Liver (tissue), 9 donors: ENCODE data around the gene C19orf25. TPM values are rescaled to one million over a fixed set of nuclear protein-coding genes. Genes with fewer than 3 reads are reported as not detected.
A peak's percentile ranks its signal among the peaks of the same experiment; 100 is the strongest.

Experiments used
- DNase-seq: peaks from one replicate; pipeline ENCODE4 v3.0.0-alpha.2; 2017; ENCODE audit warnings: low spot score
- H3K27ac ChIP-seq, 2 donors: one replicate each; pipeline ENCODE4 v1.7.0; 2013; ENCODE audit warnings: inconsistent platforms in 2 of 2, low read length in 2 of 2, control low read depth in 1 of 2, low read depth in 1 of 2, mild to moderate bottlenecking in 1 of 2
- H3K27me3 ChIP-seq, 4 donors: one replicate each; pipeline versions ENCODE4 v1.6.1 to v1.7.0; 2013; ENCODE audit warnings: low read length in 3 of 4, inconsistent platforms in 1 of 4, mild to moderate bottlenecking in 1 of 4, moderate library complexity in 1 of 4; ENCODE audit not compliant: control insufficient read depth in 4 of 4, insufficient read depth in 4 of 4
- H3K36me3 ChIP-seq, 4 donors: one replicate each; pipeline versions ENCODE4 v1.6.1 to v1.7.0; 2013; ENCODE audit warnings: low read length in 3 of 4, mild to moderate bottlenecking in 3 of 4, low read depth in 1 of 4, moderate library complexity in 1 of 4; ENCODE audit not compliant: control insufficient read depth in 4 of 4, insufficient read depth in 3 of 4
- H3K4me1 ChIP-seq, 4 donors: one replicate each; pipeline versions ENCODE4 v1.6.1 to v1.7.0; 2013; ENCODE audit warnings: low read length in 3 of 4, mild to moderate bottlenecking in 3 of 4, moderate library complexity in 1 of 4; ENCODE audit not compliant: control insufficient read depth in 4 of 4, insufficient read depth in 4 of 4
- H3K4me3 ChIP-seq, 3 donors: one replicate each; pipeline versions ENCODE4 v1.6.1 to v1.7.0; 2013; ENCODE audit warnings: low read length in 3 of 3, control low read depth in 1 of 3, low read depth in 1 of 3, mild to moderate bottlenecking in 1 of 3
- H3K9ac ChIP-seq, 2 donors: one replicate each; pipeline ENCODE4 v1.7.0; 2013; ENCODE audit warnings: low read length in 2 of 2, mild to moderate bottlenecking in 2 of 2, moderate library complexity in 2 of 2, control low read depth in 1 of 2, low read depth in 1 of 2
- H3K9me3 ChIP-seq, 4 donors: one replicate each; pipeline versions ENCODE4 v1.6.1 to v1.7.0; 2013; ENCODE audit warnings: low read length in 3 of 4; ENCODE audit not compliant: control insufficient read depth in 4 of 4
- CTCF ChIP-seq: fragments of 150-350 bp; IDR thresholded peaks from 2 replicates; pipeline ENCODE4 v1.5.1; 2017; ENCODE audit warnings: improper control_type of control experiment, low read depth, low read length; ENCODE audit not compliant: missing input control
- EGR1 ChIP-seq, 2 donors: IDR thresholded peaks; 2 replicates each; pipeline ENCODE4 v1.6.1; 2016 to 2018; ENCODE audit warnings: antibody characterized with exemption in 2 of 2, low read depth in 2 of 2
- FOXA1 ChIP-seq: IDR thresholded peaks from 2 replicates; pipeline ENCODE4 v1.6.1; 2016; ENCODE audit warnings: antibody characterized with exemption
- FOXA2 ChIP-seq: IDR thresholded peaks from 2 replicates; pipeline ENCODE4 v1.6.1; 2016; ENCODE audit warnings: antibody characterized with exemption
- GABPA ChIP-seq, 2 donors: IDR thresholded peaks in 1 of 2; conservative IDR thresholded peaks in 1 of 2; 2 replicates each; pipeline ENCODE4 v1.6.1; 2016; ENCODE audit warnings: antibody characterized with exemption in 2 of 2, mild to moderate bottlenecking in 1 of 2, moderate library complexity in 1 of 2
- HNF4A ChIP-seq, 2 donors: conservative IDR thresholded peaks; 2 replicates each; pipeline ENCODE4 v1.6.1; 2016; ENCODE audit warnings: antibody characterized with exemption in 2 of 2, mild to moderate bottlenecking in 2 of 2
- HNF4G ChIP-seq: IDR thresholded peaks from 2 replicates; pipeline ENCODE4 v1.6.1; 2016; ENCODE audit warnings: antibody characterized with exemption
- JUND ChIP-seq, 2 donors: IDR thresholded peaks; 2 replicates each; pipeline ENCODE4 v1.6.1; 2016; ENCODE audit warnings: antibody characterized with exemption in 2 of 2
- NR2F2 ChIP-seq: IDR thresholded peaks from 2 replicates; pipeline ENCODE4 v1.6.1; 2016; ENCODE audit warnings: antibody characterized with exemption
- RAD21 ChIP-seq, 2 donors: IDR thresholded peaks; 2 replicates each; pipeline ENCODE4 v1.6.1; 2016; ENCODE audit warnings: antibody characterized with exemption in 2 of 2, mild to moderate bottlenecking in 2 of 2
- RXRA ChIP-seq, 2 donors: IDR thresholded peaks; 2 replicates each; pipeline ENCODE4 v1.6.1; 2017 to 2018; ENCODE audit warnings: antibody characterized with exemption in 2 of 2, mild to moderate bottlenecking in 1 of 2
- SP1 ChIP-seq: IDR thresholded peaks from 2 replicates; pipeline ENCODE4 v1.6.1; 2018; ENCODE audit warnings: antibody characterized with exemption, mild to moderate bottlenecking
- TAF1 ChIP-seq: conservative IDR thresholded peaks from 2 replicates; pipeline ENCODE4 v1.6.1; 2016; ENCODE audit warnings: antibody characterized with exemption, mild to moderate bottlenecking
- YY1 ChIP-seq: IDR thresholded peaks from 2 replicates; pipeline ENCODE4 v1.6.1; 2016; ENCODE audit warnings: antibody characterized with exemption, mild to moderate bottlenecking
- ZBTB33 ChIP-seq: IDR thresholded peaks from 2 replicates; pipeline ENCODE4 v1.6.1; 2016; ENCODE audit warnings: antibody characterized with exemption
- WGBS: extraction: QIAGEN DNeasy Blood & Tissue Kit; methylation state at CpG from one replicate; pipeline ENCODE4 v1.1.7; 2013; 5-methylcytosine and 5-hydroxymethylcytosine counted together
- polyA plus RNA-seq, 2 donors: library from polyadenylated mRNA; stranded (reverse) in 1 of 2; unstranded in 1 of 2; fragments of 200-250 nt in 1 of 2; fragments of >200 nt in 1 of 2; fragmentation: Nextera tagmentation in 1 of 2; extraction: Ambion mirVana in 1 of 2; gene quantifications; one replicate each; pipeline versions ENCODE4 v1.2.1 to v1.2.3, GENCODE V29; 2013 to 2015
- total RNA-seq, 2 donors: library from RNA; depleted of rRNA; stranded (reverse); fragments of >200 nt; gene quantifications; one replicate each; pipeline ENCODE4 v1.2.3, GENCODE V29; 2014
- TF ChIP-seq, protein P1 (sequence below): IDR thresholded peaks from 2 replicates; pipeline ENCODE4 v1.6.1; 2016; ENCODE audit warnings: antibody characterized with exemption
- TF ChIP-seq, protein P2 (sequence below): IDR thresholded peaks from 2 replicates; pipeline ENCODE4 v1.6.1; 2016; ENCODE audit warnings: antibody characterized with exemption, mild to moderate bottlenecking
- TF ChIP-seq, protein P3 (sequence below): IDR thresholded peaks from 2 replicates; pipeline ENCODE4 v1.6.1; 2016; ENCODE audit warnings: antibody characterized with exemption
- donor health status: healthy.
- donor health status: healthy.
- donor health status: healthy.
- donor health status: healthy.
- donor health status: healthy.

The C19orf25 gene
- total and polyA plus RNA-seq, 4 donors = 15.1 to 19.8 (median 18.5) TPM

DNA sequence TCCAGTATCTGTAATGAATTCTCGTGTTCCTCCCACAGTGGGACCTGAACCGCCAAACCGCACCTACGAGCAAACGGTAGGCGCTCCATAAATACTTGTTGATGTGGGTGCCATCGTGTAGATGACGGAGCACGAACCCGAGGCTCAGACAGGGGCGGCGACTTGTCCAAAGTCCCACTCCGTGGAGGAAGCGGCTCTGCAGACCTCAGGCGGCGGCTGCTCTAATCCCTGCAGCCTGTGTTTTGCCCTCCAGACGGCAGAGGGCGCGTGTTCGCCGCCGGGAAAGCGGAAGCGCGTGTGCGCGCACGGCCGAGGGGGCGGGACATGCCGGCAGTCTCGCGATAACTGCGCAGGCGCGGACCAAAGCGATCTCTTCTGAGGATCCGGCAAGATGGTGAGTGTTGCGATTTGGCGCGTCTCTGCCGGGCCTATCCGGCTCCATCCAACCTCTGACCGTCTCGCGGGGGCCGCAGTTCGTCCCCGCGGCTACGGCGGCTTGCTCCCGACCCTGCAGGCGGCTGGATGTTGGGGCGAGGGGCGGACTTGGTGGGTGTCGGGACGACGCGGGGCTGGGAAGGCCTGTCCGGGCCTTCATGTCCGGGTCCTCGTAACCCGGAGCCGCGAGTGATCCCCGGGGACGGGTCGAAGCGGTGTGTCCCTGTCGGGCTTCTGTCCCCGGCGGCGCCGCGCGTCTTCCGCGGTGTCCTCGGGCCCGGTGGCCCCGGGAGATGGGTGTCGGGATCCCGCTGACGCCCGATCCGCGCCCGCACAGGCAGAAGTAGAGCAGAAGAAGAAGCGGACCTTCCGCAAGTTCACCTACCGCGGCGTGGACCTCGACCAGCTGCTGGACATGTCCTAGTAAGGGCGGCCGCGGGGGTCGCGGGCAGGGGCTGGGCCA lies 40.7 kb downstream of the C19orf25 start, which contains the start of gene RPS15 (continued):
- TF ChIP-seq CTCF (peak; percentile 92), HNF4G (peak; percentile 61), RXRA (IDR thresholded peaks at IDR 0.05) (peak in 1 of 2 donors; percentile 75), GABPA (IDR thresholded peaks at IDR 0.05 in 1 of 2, conservative IDR thresholded peaks at IDR 0.05 in 1 of 2) (peak in 1 of 2 donors; percentile 93), JUND (IDR thresholded peaks at IDR 0.05) (no peak), HNF4A (conservative IDR thresholded peaks at IDR 0.05) (peak; percentile 74 to 83), YY1 (peak; percentile 96)

DNA sequence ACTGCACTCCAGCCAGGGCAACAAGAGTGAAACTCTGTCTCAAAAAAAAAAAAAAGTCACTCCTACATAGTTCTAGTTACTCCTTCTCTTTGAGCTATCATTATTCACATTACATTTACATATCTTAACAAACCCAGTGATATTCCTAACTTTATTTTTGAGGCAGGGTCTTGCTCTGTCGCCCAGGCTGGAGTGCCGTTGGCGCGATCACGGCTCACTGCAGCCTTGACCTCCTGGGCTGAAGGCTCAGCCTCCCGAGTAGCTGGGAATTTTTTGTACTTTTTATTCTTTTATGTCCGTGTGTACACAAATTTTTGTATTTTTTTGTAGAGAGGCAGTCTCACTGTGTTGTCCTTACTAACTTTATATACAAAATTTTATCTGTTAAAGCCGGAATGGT lies 41.4 kb downstream of the C19orf25 start:
- peak overlapping the region in 1 of 2 donors; percentile 47 for H3K9ac ChIP-seq
- peaks cover 11 to 48% (median 24%) of the 10 kb centered on the region in 4 donors for H3K36me3 ChIP-seq
- TF ChIP-seq RXRA (IDR thresholded peaks at IDR 0.05) (no peak), RAD21 (IDR thresholded peaks at IDR 0.05) (no peak), GABPA (IDR thresholded peaks at IDR 0.05 in 1 of 2, conservative IDR thresholded peaks at IDR 0.05 in 1 of 2) (no peak), JUND (IDR thresholded peaks at IDR 0.05) (no peak), FOXA2 (no peak), SP1 (no peak), FOXA1 (no peak), HNF4G (no peak), ZBTB33 (no peak), NR2F2 (no peak), EGR1 (IDR thresholded peaks at IDR 0.05; ENCODE audit: low read depth in 2 of 2) (no peak), TAF1 (no peak), YY1 (no peak), HNF4A (conservative IDR thresholded peaks at IDR 0.05) (no peak), CTCF (no peak)
- TF ChIP-seq, protein P1, sequence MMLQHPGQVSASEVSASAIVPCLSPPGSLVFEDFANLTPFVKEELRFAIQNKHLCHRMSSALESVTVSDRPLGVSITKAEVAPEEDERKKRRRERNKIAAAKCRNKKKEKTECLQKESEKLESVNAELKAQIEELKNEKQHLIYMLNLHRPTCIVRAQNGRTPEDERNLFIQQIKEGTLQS = no peak
- TF ChIP-seq, protein P2, sequence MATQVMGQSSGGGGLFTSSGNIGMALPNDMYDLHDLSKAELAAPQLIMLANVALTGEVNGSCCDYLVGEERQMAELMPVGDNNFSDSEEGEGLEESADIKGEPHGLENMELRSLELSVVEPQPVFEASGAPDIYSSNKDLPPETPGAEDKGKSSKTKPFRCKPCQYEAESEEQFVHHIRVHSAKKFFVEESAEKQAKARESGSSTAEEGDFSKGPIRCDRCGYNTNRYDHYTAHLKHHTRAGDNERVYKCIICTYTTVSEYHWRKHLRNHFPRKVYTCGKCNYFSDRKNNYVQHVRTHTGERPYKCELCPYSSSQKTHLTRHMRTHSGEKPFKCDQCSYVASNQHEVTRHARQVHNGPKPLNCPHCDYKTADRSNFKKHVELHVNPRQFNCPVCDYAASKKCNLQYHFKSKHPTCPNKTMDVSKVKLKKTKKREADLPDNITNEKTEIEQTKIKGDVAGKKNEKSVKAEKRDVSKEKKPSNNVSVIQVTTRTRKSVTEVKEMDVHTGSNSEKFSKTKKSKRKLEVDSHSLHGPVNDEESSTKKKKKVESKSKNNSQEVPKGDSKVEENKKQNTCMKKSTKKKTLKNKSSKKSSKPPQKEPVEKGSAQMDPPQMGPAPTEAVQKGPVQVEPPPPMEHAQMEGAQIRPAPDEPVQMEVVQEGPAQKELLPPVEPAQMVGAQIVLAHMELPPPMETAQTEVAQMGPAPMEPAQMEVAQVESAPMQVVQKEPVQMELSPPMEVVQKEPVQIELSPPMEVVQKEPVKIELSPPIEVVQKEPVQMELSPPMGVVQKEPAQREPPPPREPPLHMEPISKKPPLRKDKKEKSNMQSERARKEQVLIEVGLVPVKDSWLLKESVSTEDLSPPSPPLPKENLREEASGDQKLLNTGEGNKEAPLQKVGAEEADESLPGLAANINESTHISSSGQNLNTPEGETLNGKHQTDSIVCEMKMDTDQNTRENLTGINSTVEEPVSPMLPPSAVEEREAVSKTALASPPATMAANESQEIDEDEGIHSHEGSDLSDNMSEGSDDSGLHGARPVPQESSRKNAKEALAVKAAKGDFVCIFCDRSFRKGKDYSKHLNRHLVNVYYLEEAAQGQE = no peak
- TF ChIP-seq, protein P3, sequence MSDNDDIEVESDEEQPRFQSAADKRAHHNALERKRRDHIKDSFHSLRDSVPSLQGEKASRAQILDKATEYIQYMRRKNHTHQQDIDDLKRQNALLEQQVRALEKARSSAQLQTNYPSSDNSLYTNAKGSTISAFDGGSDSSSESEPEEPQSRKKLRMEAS = no peak
- H3K9me3 ChIP-seq = no peaks in the 10 kb centered on the region
- H3K27ac ChIP-seq = peak overlapping the region; percentile 36 to 55
- H3K4me3 ChIP-seq = no peak overlapping the region
- H3K4me1 ChIP-seq = peaks cover 7 to 20% (median 13%) of the 10 kb centered on the region in 4 donors
- no peaks in the 10 kb centered on the region for H3K27me3 ChIP-seq
- DNase-seq = no peak
- WGBS = 29% methylated on average over 8 of the region's 8 CpGs
